K562 (cell line): ENCODE data around the gene IL4R.

Source experiments
- BRF1 ChIP-seq: IDR thresholded peaks from 3 replicates; pipeline ENCODE4 v1.6.1; 2011; ENCODE audit warnings: borderline replicate concordance, mild to moderate bottlenecking; ENCODE audit not compliant: insufficient read length; ENCODE audit errors: extremely low read depth
- EGR1 ChIP-seq: fragments of 450-650 bp; conservative IDR thresholded peaks from 2 replicates; pipeline ENCODE4 v1.6.1; 2017; ENCODE audit warnings: mild to moderate bottlenecking
- SAFB2 ChIP-seq: fragments of 200-400 bp; formaldehyde crosslinking; IDR thresholded peaks from 2 replicates; pipeline ENCODE4 v1.6.1; 2018; ENCODE audit warnings: borderline replicate concordance, low read length, low read depth, moderate library complexity; ENCODE audit not compliant: severe bottlenecking
- SAP30 ChIP-seq: fragments of 200-600 bp; sonication (generic); IDR thresholded peaks from 2 replicates; pipeline ENCODE4 v1.6.1; 2012; ENCODE audit warnings: borderline replicate concordance, low read depth, mild to moderate bottlenecking, moderate library complexity, low read length, control low read depth, inconsistent platforms; ENCODE audit not compliant: insufficient read depth, poor library complexity, severe bottlenecking
- TF ChIP-seq, protein P1 (sequence below): fragments of 250-450 bp; sonication (Bioruptor Pico); IDR thresholded peaks from 2 replicates; pipeline ENCODE4 v1.5.0; 2020; ENCODE audit warnings: mild to moderate bottlenecking, borderline replicate concordance
- TF ChIP-seq, protein P2 (sequence below): sonication (generic); formaldehyde crosslinking; IDR thresholded peaks from 2 replicates; pipeline ENCODE4 v1.8.1; 2022; ENCODE audit warnings: missing genetic modification reagents

DNA sequence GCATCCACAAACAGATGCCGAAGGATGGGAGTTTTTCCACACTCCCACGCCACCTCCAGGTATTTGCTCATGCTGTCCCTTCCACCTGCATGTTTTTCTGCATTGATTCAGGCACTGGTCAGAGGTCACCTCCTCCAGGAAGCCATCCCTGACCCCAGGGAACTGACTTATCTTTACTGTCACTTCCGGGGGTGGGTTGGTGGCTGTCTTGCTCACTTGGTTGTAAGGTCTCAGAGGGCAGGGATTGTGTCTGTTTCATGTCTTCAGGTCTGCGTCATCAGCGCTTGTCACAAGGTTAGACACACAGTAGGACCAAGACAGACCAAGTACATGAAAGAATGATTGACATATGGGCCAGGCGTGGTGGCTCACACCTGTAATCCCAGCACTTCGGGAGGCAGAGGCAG lies 1.9 kb upstream of the IL4R start:
- TF ChIP-seq BRF1 (no peak), SAFB2 (no peak), SAP30 (no peak), EGR1 (peak; percentile 16; the same call in 1 of the 2 replicates)
- TF ChIP-seq, protein P1, sequence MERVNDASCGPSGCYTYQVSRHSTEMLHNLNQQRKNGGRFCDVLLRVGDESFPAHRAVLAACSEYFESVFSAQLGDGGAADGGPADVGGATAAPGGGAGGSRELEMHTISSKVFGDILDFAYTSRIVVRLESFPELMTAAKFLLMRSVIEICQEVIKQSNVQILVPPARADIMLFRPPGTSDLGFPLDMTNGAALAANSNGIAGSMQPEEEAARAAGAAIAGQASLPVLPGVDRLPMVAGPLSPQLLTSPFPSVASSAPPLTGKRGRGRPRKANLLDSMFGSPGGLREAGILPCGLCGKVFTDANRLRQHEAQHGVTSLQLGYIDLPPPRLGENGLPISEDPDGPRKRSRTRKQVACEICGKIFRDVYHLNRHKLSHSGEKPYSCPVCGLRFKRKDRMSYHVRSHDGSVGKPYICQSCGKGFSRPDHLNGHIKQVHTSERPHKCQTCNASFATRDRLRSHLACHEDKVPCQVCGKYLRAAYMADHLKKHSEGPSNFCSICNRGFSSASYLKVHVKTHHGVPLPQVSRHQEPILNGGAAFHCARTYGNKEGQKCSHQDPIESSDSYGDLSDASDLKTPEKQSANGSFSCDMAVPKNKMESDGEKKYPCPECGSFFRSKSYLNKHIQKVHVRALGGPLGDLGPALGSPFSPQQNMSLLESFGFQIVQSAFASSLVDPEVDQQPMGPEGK (CRISPR knock-in tag) = no peak
- TF ChIP-seq, protein P2, sequence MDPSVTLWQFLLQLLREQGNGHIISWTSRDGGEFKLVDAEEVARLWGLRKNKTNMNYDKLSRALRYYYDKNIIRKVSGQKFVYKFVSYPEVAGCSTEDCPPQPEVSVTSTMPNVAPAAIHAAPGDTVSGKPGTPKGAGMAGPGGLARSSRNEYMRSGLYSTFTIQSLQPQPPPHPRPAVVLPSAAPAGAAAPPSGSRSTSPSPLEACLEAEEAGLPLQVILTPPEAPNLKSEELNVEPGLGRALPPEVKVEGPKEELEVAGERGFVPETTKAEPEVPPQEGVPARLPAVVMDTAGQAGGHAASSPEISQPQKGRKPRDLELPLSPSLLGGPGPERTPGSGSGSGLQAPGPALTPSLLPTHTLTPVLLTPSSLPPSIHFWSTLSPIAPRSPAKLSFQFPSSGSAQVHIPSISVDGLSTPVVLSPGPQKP (CRISPR knock-in tag) = no peak
